GM21529 (cell line): ENCODE results near the gene PFDN1.
"Not testable (repeated sequence)": the region's sequence is repeated elsewhere in the genome, so short reads cannot be mapped to it uniquely, and the experiment has no call there.

ENCODE experiments used
- ATAC-seq: cut with Tn5 transposase; IDR thresholded peaks from one replicate; pipeline ENCODE4 v1.9.1; 2021; ENCODE audit not compliant: unreplicated experiment

PFDN1 gene

GRCh38 chr5:140302786-140303639 lies at the start of gene PFDN1:
Gene PFDN1 (minus strand): TSS chr5:140303101. CDS start chr5:140303073, 28 bp downstream.
- ATAC-seq = peak; percentile 96

- no peak for ATAC-seq
These were observed 48.9 kb upstream of the PFDN1 start for GRCh38 chr5:140351609-140352334.

- no peak for ATAC-seq
These were observed 46.3 kb upstream of the PFDN1 start for GRCh38 chr5:140349244-140349643.

- ATAC-seq = no peak
These were observed 45.2 kb upstream of the PFDN1 start for GRCh38 chr5:140348104-140348503.

- ATAC-seq = no peak
These were observed 44.5 kb upstream of the PFDN1 start for GRCh38 chr5:140347360-140347759.

- ATAC-seq = peak; percentile 76
These were observed 43.7 kb upstream of the PFDN1 start, which contains the start of gene HBEGF for GRCh38 chr5:140346348-140347221. Gene HBEGF (minus strand): TSS chr5:140346603. CDS start chr5:140346328, 275 bp downstream.

- ATAC-seq = peak; percentile 22
These were observed 43.0 kb upstream of the PFDN1 start for GRCh38 chr5:140345919-140346347.

- ATAC-seq = no peak
These were observed 42.0 kb upstream of the PFDN1 start for GRCh38 chr5:140344683-140345423.

- ATAC-seq = not testable (repeated sequence)
These were observed 40.9 kb upstream of the PFDN1 start for GRCh38 chr5:140343849-140344248.

GRCh38 chr5:140342896-140343295 lies 40.0 kb upstream of the PFDN1 start:
- no peak for ATAC-seq

GRCh38 chr5:140342287-140342686 lies 39.4 kb upstream of the PFDN1 start:
- no peak for ATAC-seq

- no peak for ATAC-seq
These were observed 38.7 kb upstream of the PFDN1 start for GRCh38 chr5:140341591-140341990.

GRCh38 chr5:140340605-140341121 lies 37.8 kb upstream of the PFDN1 start:
- ATAC-seq = no peak

- ATAC-seq = no peak
These were observed 36.7 kb upstream of the PFDN1 start for GRCh38 chr5:140339636-140340035.

GRCh38 chr5:140338908-140339307 lies 36.0 kb upstream of the PFDN1 start:
- ATAC-seq = no peak

GRCh38 chr5:140338336-140338735 lies 35.4 kb upstream of the PFDN1 start:
- ATAC-seq = no peak

GRCh38 chr5:140337880-140338279 lies 35.0 kb upstream of the PFDN1 start:
- ATAC-seq = no peak

GRCh38 chr5:140336388-140336787 lies 33.5 kb upstream of the PFDN1 start:
- ATAC-seq = no peak

- no peak for ATAC-seq
These were observed 28.7 kb upstream of the PFDN1 start for GRCh38 chr5:140331638-140332037.
